ENCODE measurements around the gene FGD4.

DNA sequence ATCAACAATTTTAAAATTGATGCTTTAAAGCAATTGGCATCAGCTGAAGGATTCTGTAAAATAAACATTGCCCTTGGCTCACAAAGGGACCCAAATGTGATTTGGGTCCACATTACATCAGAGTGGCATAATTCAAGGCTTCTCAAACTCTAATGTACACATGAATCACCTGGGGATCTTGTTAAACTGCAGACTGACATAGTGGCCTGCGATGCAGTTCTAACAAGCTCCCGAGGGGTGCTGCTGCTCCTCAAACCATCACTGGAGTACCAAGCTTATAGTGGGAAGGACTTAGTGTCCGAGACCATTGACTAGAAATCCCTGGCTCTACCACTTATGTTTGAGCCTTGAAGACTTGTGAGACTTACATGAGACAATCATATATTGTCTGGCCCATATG is 247.9 kb downstream of the FGD4 start:
- TF ChIP-seq L3MBTL2 (conservative IDR thresholded peaks at IDR 0.05) (no peak), SUZ12 (IDR thresholded peaks at IDR 0.05) (no peak), FOXA1 (IDR thresholded peaks at IDR 0.05) (no peak), PKNOX1 (IDR thresholded peaks at IDR 0.05) (no peak), TARDBP (IDR thresholded peaks at IDR 0.05) (no peak), FOXM1 (IDR thresholded peaks at IDR 0.05; ENCODE audit: borderline replicate concordance) (no peak), BHLHE40 (IDR thresholded peaks at IDR 0.05; ENCODE audit: borderline replicate concordance) (no peak)

All from HEK293T (cell line).